Stomach smooth muscle (tissue), 2 donors: ENCODE results near the gene ITPR2.

Experiments used
- H3K27ac ChIP-seq: one replicate; pipeline ENCODE4 v1.7.0; 2013; ENCODE audit warnings: mild to moderate bottlenecking, low read length, inconsistent platforms
- H3K27me3 ChIP-seq, 2 donors: one replicate each; pipeline ENCODE4 v1.7.0; 2013; ENCODE audit warnings: low read length in 2 of 2; ENCODE audit not compliant: insufficient read depth in 2 of 2, control insufficient read depth in 1 of 2
- H3K36me3 ChIP-seq, 2 donors: one replicate each; pipeline ENCODE4 v1.7.0; 2013; ENCODE audit warnings: low read length in 2 of 2; ENCODE audit not compliant: control insufficient read depth in 2 of 2, insufficient read depth in 2 of 2
- H3K4me1 ChIP-seq: one replicate; pipeline ENCODE4 v1.7.0; 2013; ENCODE audit warnings: low read length; ENCODE audit not compliant: control insufficient read depth, insufficient read depth
- H3K4me3 ChIP-seq, 2 donors: one replicate each; pipeline ENCODE4 v1.7.0; 2013; ENCODE audit warnings: low read length in 2 of 2
- H3K9ac ChIP-seq, 2 donors: one replicate each; pipeline ENCODE4 v1.7.0; 2013; ENCODE audit warnings: low read length in 2 of 2, mild to moderate bottlenecking in 1 of 2
- H3K9me3 ChIP-seq, 2 donors: one replicate each; pipeline ENCODE4 v1.7.0; 2013; ENCODE audit warnings: low read length in 2 of 2; ENCODE audit not compliant: control insufficient read depth in 2 of 2
- donor health status: healthy.
- donor health status: Pancreatic carcinoma.

ITPR2 gene

DNA sequence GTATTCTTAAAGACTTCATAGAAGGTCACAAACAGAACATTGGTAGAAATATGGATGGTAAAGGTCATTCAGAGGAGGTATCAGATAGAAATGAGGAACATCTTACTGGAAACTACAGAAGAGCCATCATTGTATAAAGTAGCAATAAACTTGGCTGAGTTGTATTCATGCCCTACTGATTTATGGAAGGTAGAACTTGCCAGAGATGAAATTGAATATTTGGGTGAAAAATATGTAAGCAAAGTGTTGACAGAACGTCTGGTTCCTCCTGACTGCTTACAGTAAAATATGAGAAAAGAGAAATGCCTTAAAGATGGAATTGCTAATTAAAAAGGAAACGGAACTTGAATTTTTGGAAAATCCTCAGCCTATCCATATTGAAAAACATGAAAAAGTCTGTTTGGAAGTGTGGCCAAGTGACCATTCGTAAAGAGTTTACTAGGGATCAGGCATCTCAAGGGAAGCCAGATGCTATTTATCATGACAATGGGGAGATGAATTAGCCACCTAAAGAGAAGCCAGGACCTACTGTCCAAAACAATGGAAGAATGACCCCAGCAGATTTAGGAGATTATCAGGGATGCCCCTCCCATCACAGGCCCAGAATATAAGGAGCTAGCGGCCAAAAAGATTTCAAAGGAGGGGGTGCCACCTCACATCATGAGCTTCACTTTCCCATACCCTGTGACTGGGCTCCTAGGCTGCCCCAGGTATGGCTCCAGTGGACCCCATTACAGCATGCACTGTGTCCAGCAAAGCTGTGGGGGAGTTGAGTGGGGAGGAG, 189.3 kb downstream of the ITPR2 start:
- Histone ChIP-seq H3K9ac (no peak overlapping the region), H3K27ac (peak overlapping the region; percentile 42), H3K9me3 (no peaks in the 10 kb centered on the region), H3K4me1 (peaks cover 7% of the 10 kb centered on the region), H3K4me3 (no peak overlapping the region), H3K27me3 (no peaks in the 10 kb centered on the region), H3K36me3 (no peaks in the 10 kb centered on the region)

- Histone ChIP-seq H3K9ac (no peak overlapping the region), H3K27ac (peak overlapping the region; percentile 42), H3K4me3 (no peak overlapping the region), H3K27me3 (no peaks in the 10 kb centered on the region), H3K9me3 (no peaks in the 10 kb centered on the region), H3K4me1 (peaks cover 7% of the 10 kb centered on the region), H3K36me3 (no peaks in the 10 kb centered on the region)
Measured at GRCh38 chr12:26642361-26642760, 190.6 kb downstream of the ITPR2 start.

DNA sequence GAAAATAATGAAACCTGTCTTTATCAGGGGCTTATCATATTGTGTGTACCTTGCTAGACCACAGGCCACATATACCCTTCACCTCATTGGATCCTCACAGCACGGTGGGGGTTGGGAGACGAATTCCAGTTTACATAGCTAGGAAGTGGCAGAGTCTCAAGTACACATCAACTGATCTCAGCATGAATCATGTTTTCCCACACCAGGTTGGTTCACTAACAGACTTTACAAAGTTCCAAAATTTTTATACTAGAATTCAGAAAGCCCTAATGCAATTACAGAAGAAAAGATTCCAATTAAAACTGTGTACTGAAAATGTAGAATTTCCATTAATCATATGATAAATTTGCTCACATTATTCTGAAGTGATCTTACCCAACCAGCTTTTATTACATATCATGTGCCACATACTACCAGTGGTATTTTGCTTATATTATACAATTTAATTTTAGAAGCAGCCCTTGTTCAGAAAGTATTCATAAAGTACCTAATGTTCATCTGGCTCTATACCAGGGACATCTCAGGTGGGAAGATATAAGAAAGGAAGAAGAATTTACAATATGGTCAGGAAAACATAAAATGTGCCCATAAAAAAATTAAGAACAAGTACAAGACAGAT, 196.2 kb downstream of the ITPR2 start:
- Histone ChIP-seq H3K4me1 (peaks cover 4% of the 10 kb centered on the region), H3K36me3 (no peaks in the 10 kb centered on the region), H3K9ac (no peak overlapping the region), H3K27ac (peak overlapping the region; percentile 6), H3K9me3 (no peaks in the 10 kb centered on the region), H3K4me3 (no peak overlapping the region), H3K27me3 (no peaks in the 10 kb centered on the region)

- Histone ChIP-seq H3K27me3 (no peaks in the 10 kb centered on the region), H3K4me3 (no peak overlapping the region), H3K4me1 (peaks cover 14% of the 10 kb centered on the region), H3K9me3 (no peaks in the 10 kb centered on the region), H3K27ac (no peak overlapping the region), H3K36me3 (no peaks in the 10 kb centered on the region), H3K9ac (no peak overlapping the region)
Measured at GRCh38 chr12:26633591-26634210, 199.3 kb downstream of the ITPR2 start.

DNA sequence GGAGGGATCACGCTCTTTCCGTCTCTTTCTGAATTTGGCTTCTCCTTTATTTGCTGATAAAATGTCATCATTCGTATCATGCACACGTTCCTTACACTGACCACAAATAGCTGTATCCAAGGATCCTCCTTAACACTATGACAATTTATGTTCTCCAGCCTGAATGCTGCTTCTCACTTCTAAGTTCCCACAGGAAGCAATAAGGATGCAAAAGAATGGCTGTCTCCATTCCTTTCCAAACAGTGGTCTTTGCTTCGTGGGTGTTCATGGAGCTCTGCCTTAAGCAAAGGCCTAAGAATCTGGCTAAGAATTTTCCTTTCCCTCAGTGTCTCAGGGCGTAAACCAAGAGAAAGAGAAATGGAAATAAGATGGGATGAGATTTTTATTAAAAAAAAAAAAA, 200.2 kb downstream of the ITPR2 start:
- Histone ChIP-seq H3K9ac (no peak overlapping the region), H3K4me3 (no peak overlapping the region), H3K27ac (no peak overlapping the region), H3K36me3 (no peaks in the 10 kb centered on the region), H3K9me3 (no peaks in the 10 kb centered on the region), H3K4me1 (peaks cover 14% of the 10 kb centered on the region), H3K27me3 (no peaks in the 10 kb centered on the region)

GRCh38 chr12:26631846-26632245, 201.1 kb downstream of the ITPR2 start:
- H3K36me3 ChIP-seq: peaks cover 3 to 4% of the 10 kb centered on the region in 2 donors
- no peaks in the 10 kb centered on the region for H3K9me3 ChIP-seq
- H3K4me1 ChIP-seq: peaks cover 10% of the 10 kb centered on the region
- no peak overlapping the region for H3K9ac ChIP-seq
- H3K27ac ChIP-seq: no peak overlapping the region
- H3K4me3 ChIP-seq: no peak overlapping the region
- H3K27me3 ChIP-seq: no peaks in the 10 kb centered on the region

DNA sequence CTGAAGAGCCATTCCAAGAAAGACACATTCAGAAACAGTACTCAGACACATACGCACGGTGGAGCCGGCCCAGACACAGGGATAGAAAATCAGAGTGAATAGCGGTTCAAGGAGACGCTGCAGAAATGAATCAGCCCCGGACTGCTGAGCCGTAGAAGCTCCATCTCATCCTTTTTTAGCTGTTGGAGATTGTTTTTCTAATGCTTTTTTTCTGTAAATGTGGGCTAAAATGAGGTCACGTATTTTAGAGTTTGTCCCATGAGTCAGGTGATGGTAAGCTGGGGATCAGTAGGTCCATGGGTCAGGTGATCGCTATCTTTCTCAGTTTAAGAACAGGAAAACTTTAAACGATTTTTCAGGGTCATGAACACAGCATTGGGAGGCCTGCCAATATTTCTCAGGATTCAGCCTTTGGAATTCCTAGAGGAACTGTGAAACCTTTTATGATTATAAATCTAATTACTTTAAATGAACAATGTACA, 202.4 kb downstream of the ITPR2 start:
- peak overlapping the region; percentile 9 to 44 for H3K4me3 ChIP-seq
- H3K27me3 ChIP-seq: no peaks in the 10 kb centered on the region
- H3K9ac ChIP-seq: peak overlapping the region; percentile 6 to 44
- no peaks in the 10 kb centered on the region for H3K9me3 ChIP-seq
- peaks cover 5 to 8% of the 10 kb centered on the region in 2 donors for H3K36me3 ChIP-seq
- peaks cover 10% of the 10 kb centered on the region for H3K4me1 ChIP-seq
- peak overlapping the region; percentile 42 for H3K27ac ChIP-seq

- H3K9me3 ChIP-seq: no peaks in the 10 kb centered on the region
- peak overlapping the region; percentile 42 for H3K27ac ChIP-seq
- H3K4me1 ChIP-seq: peaks cover 10% of the 10 kb centered on the region
- peaks cover 5 to 8% of the 10 kb centered on the region in 2 donors for H3K36me3 ChIP-seq
- H3K4me3 ChIP-seq: no peak overlapping the region
- H3K9ac ChIP-seq: peak overlapping the region in 1 of 2 donors; percentile 4
- H3K27me3 ChIP-seq: no peaks in the 10 kb centered on the region
Measured at GRCh38 chr12:26629864-26630263, 203.1 kb downstream of the ITPR2 start.

DNA sequence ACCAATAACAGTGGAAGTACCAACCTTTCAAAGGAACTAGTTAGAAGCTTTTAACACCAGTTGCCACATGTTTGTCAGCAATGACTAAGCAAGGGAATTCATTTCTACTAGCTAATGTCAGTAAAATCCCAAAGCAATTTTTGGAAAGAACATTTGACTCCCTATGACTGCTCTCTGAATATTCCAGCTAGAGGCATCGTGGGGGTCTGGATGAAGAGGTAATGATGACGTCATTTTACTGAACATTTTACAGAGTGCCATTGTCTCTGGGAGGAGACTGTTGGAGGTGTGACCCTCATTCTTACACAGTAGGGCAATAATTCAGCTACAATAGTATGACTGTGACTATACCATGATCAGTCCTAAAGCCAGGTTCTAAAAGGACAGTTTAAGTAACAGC, 204.8 kb downstream of the ITPR2 start:
- H3K27me3 ChIP-seq: no peaks in the 10 kb centered on the region
- no peak overlapping the region for H3K27ac ChIP-seq
- no peaks in the 10 kb centered on the region for H3K9me3 ChIP-seq
- peaks cover 5 to 8% of the 10 kb centered on the region in 2 donors for H3K36me3 ChIP-seq
- H3K9ac ChIP-seq: no peak overlapping the region
- peaks cover 10% of the 10 kb centered on the region for H3K4me1 ChIP-seq
- H3K4me3 ChIP-seq: no peak overlapping the region

DNA sequence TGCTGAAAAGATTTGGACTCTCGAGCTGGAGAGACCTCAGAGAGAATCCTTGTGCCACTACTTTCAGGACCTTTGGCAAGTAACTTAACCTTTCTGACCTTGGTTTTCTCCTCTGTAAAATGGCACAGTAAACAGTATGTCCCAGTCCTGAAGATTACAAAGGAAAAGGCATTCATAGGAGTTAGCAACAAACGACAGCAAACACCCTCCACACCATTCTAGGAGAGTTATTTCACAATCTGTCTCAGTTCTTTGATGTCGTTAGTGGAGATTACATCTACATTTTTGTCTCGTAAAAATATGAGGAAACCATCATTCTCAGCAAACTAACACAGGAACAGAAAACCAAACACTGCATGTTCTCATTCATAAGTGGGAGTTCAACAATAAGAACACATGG, 205.7 kb downstream of the ITPR2 start:
- H3K36me3 ChIP-seq: peaks cover 5 to 8% of the 10 kb centered on the region in 2 donors
- H3K4me1 ChIP-seq: peaks cover 10% of the 10 kb centered on the region
- no peaks in the 10 kb centered on the region for H3K9me3 ChIP-seq
- no peaks in the 10 kb centered on the region for H3K27me3 ChIP-seq
- H3K27ac ChIP-seq: no peak overlapping the region
- no peak overlapping the region for H3K4me3 ChIP-seq
- H3K9ac ChIP-seq: no peak overlapping the region
